ENCODE data around the gene TEX11.

TEX11 gene

DNA sequence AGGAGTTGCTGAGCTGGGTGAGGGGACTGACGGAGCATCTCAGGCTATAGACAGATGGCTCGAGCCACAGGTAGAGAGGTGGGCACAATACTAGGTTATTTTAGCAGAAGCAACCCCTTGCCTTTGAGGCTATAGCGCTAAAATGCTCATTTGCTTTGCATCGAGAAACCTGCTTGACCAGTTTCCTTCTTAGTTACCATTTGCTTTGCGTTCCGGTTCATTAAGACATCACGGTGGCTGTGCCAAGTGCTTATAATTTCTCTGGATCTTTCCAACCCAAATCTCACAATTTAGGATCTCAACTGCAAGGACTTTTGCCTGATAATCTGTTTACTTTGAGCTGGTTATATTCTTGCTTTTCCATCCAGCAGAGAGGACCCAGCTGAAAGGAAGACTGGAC, 423.0 kb downstream of the TEX11 start:
- Histone ChIP-seq H3K27ac (ENCODE audit: extremely low read depth, low read depth, low read length) (no peak overlapping the region), H3K36me3 (ENCODE audit: control insufficient read depth in 2 of 2, insufficient read depth in 1 of 2, low read length in 2 of 2) (peaks cover 0 to 46% of the 10 kb centered on the region in 2 experiments; a peak in 1 of 3 replicates), H3K4me3 (ENCODE audit: low read depth, low read length) (no peak overlapping the region), H3K9me3 (ENCODE audit: control insufficient read depth, insufficient read depth, low read depth, low read length) (no peaks in the 10 kb centered on the region), H3K4me1 (ENCODE audit: control insufficient read depth, insufficient read depth, low read length) (peaks cover 2% of the 10 kb centered on the region; the same call in 1 of the 2 replicates)
- CTCF ChIA-PET: no interaction called here
- TF ChIP-seq ZNF2 (tag by site-specific recombination; IDR thresholded peaks at IDR 0.05) (no peak), ZNF571 (tag by site-specific recombination; IDR thresholded peaks at IDR 0.05) (no peak), ZNF140 (tag by site-specific recombination; IDR thresholded peaks at IDR 0.05) (no peak), ZNF202 (tag by site-specific recombination; IDR thresholded peaks at IDR 0.05; ENCODE audit: borderline replicate concordance) (no peak), ZXDB (tag by site-specific recombination; IDR thresholded peaks at IDR 0.05) (no peak), ZSCAN30 (tag by site-specific recombination; IDR thresholded peaks at IDR 0.05) (no peak), ZNF629 (tag by site-specific recombination; IDR thresholded peaks at IDR 0.05) (no peak), ZNF544 (tag by site-specific recombination; IDR thresholded peaks at IDR 0.05) (no peak), ZNF645 (tag by site-specific recombination; IDR thresholded peaks at IDR 0.05) (no peak), ZNF404 (tag by site-specific recombination; IDR thresholded peaks at IDR 0.05) (no peak), ZSCAN16 (tag by site-specific recombination; IDR thresholded peaks at IDR 0.05) (no peak), ZNF701 (tag by site-specific recombination; IDR thresholded peaks at IDR 0.05) (no peak), ZNF112 (tag by site-specific recombination; IDR thresholded peaks at IDR 0.05) (no peak), ZNF211 (tag by site-specific recombination; IDR thresholded peaks at IDR 0.05; ENCODE audit: low read depth) (no peak), SETDB1 (IDR thresholded peaks at IDR 0.05; ENCODE audit: insufficient read length, low read length) (no peak), ZNF555 (tag by site-specific recombination; conservative IDR thresholded peaks at IDR 0.05) (no peak)
- TF ChIP-seq, protein P1, sequence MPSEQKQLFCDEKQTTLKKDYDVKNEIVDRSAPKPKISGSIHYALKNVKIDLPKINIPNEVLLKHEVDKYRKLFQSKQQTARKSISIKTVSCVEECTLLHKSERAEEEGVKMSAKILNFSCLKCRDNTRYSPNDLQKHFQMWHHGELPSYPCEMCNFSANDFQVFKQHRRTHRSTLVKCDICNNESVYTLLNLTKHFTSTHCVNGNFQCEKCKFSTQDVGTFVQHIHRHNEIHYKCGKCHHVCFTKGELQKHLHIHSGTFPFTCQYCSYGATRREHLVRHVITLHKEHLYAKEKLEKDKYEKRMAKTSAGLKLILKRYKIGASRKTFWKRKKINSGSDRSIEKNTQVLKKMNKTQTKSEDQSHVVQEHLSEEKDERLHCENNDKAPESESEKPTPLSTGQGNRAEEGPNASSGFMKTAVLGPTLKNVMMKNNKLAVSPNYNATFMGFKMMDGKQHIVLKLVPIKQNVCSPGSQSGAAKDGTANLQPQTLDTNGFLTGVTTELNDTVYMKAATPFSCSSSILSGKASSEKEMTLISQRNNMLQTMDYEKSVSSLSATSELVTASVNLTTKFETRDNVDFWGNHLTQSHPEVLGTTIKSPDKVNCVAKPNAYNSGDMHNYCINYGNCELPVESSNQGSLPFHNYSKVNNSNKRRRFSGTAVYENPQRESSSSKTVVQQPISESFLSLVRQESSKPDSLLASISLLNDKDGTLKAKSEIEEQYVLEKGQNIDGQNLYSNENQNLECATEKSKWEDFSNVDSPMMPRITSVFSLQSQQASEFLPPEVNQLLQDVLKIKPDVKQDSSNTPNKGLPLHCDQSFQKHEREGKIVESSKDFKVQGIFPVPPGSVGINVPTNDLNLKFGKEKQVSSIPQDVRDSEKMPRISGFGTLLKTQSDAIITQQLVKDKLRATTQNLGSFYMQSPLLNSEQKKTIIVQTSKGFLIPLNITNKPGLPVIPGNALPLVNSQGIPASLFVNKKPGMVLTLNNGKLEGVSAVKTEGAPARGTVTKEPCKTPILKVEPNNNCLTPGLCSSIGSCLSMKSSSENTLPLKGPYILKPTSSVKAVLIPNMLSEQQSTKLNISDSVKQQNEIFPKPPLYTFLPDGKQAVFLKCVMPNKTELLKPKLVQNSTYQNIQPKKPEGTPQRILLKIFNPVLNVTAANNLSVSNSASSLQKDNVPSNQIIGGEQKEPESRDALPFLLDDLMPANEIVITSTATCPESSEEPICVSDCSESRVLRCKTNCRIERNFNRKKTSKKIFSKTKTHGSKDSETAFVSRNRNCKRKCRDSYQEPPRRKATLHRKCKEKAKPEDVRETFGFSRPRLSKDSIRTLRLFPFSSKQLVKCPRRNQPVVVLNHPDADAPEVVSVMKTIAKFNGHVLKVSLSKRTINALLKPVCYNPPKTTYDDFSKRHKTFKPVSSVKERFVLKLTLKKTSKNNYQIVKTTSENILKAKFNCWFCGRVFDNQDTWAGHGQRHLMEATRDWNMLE (tag by site-specific recombination; conservative IDR thresholded peaks at IDR 0.05; ENCODE audit: low read depth): no peak
- TF ChIP-seq, protein P2, sequence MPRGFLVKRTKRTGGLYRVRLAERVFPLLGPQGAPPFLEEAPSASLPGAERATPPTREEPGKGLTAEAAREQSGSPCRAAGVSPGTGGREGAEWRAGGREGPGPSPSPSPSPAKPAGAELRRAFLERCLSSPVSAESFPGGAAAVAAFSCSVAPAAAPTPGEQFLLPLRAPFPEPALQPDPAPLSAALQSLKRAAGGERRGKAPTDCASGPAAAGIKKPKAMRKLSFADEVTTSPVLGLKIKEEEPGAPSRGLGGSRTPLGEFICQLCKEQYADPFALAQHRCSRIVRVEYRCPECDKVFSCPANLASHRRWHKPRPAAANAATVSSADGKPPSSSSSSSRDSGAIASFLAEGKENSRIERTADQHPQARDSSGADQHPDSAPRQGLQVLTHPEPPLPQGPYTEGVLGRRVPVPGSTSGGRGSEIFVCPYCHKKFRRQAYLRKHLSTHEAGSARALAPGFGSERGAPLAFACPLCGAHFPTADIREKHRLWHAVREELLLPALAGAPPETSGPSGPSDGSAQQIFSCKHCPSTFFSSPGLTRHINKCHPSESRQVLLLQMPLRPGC (tag by site-specific recombination; IDR thresholded peaks at IDR 0.05): no peak
- POLR2A ChIA-PET: no interaction called here

- ChIA-PET CTCF (interaction anchor here (0.8 kb wide), 1 partner anchor 31 kb away, joined by 3 read pairs; no protein-coding TSS in a partner anchor), POLR2A (no interaction called here)
- no peaks in the 10 kb centered on the region for H3K9me3 ChIP-seq (ENCODE audit: control insufficient read depth, insufficient read depth, low read depth, low read length)
- H3K4me3 ChIP-seq (ENCODE audit: low read depth, low read length): no peak overlapping the region
- H3K4me1 ChIP-seq (ENCODE audit: control insufficient read depth, insufficient read depth, low read length): peaks cover 26% of the 10 kb centered on the region
- no peak overlapping the region for H3K27ac ChIP-seq (ENCODE audit: extremely low read depth, low read depth, low read length)
- H3K36me3 ChIP-seq (ENCODE audit: control insufficient read depth in 2 of 2, insufficient read depth in 1 of 2, low read length in 2 of 2): peaks cover 0 to 37% of the 10 kb centered on the region in 2 experiments; a peak in 1 of 3 replicates
- no peak for TF ChIP-seq BCL11B (tag by site-specific recombination; IDR thresholded peaks at IDR 0.05; ENCODE audit: low read depth)
- no peak for TF ChIP-seq ZBTB8A (tag by site-specific recombination; IDR thresholded peaks at IDR 0.05)
- no peak for TF ChIP-seq KLF8 (tag by site-specific recombination; IDR thresholded peaks at IDR 0.05)
- TF ChIP-seq, protein P3, sequence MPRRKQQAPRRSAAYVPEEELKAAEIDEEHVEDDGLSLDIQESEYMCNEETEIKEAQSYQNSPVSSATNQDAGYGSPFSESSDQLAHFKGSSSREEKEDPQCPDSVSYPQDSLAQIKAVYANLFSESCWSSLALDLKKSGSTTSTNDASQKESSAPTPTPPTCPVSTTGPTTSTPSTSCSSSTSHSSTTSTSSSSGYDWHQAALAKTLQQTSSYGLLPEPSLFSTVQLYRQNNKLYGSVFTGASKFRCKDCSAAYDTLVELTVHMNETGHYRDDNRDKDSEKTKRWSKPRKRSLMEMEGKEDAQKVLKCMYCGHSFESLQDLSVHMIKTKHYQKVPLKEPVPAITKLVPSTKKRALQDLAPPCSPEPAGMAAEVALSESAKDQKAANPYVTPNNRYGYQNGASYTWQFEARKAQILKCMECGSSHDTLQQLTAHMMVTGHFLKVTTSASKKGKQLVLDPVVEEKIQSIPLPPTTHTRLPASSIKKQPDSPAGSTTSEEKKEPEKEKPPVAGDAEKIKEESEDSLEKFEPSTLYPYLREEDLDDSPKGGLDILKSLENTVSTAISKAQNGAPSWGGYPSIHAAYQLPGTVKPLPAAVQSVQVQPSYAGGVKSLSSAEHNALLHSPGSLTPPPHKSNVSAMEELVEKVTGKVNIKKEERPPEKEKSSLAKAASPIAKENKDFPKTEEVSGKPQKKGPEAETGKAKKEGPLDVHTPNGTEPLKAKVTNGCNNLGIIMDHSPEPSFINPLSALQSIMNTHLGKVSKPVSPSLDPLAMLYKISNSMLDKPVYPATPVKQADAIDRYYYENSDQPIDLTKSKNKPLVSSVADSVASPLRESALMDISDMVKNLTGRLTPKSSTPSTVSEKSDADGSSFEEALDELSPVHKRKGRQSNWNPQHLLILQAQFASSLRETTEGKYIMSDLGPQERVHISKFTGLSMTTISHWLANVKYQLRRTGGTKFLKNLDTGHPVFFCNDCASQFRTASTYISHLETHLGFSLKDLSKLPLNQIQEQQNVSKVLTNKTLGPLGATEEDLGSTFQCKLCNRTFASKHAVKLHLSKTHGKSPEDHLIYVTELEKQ (tag by site-specific recombination; IDR thresholded peaks at IDR 0.05; ENCODE audit: borderline replicate concordance): no peak
- TF ChIP-seq PRDM4 (tag by site-specific recombination; IDR thresholded peaks at IDR 0.05): no peak
Measured at GRCh38 chrX:70482300-70482699, 426.2 kb downstream of the TEX11 start.
